ENCODE data around the gene FRAT2. TPM values are rescaled to one million over a fixed set of nuclear protein-coding genes. Genes with fewer than 3 reads are reported as not detected.
A peak's percentile ranks its signal among the peaks of the same experiment; 100 is the strongest.

Gene FRAT2
- total RNA-seq, 1 donor from 2014 or later, result 38.7 TPM

DNA sequence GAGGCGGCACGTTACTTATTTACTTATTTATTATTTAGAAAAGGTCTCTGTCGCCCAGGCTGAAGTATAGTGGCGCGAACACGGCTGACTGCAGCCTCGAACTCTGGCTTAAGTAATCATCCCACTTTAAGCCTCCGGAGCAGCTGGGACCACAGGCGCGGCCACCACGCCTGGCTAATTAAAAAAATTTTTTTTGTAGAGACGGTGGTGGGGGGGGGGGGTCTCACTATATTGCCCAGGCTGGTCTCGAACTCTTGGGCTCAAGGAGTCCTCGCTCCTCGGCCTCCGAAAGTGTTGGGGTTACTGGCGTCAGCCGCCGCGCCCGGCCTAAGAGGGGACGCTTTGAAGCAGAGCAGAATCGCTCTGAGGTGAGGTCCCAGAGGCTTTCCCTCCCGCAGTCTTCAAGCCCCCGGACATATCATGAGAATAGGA lies 675 bp upstream of the FRAT2 start:
- TF ChIP-seq, protein P1, sequence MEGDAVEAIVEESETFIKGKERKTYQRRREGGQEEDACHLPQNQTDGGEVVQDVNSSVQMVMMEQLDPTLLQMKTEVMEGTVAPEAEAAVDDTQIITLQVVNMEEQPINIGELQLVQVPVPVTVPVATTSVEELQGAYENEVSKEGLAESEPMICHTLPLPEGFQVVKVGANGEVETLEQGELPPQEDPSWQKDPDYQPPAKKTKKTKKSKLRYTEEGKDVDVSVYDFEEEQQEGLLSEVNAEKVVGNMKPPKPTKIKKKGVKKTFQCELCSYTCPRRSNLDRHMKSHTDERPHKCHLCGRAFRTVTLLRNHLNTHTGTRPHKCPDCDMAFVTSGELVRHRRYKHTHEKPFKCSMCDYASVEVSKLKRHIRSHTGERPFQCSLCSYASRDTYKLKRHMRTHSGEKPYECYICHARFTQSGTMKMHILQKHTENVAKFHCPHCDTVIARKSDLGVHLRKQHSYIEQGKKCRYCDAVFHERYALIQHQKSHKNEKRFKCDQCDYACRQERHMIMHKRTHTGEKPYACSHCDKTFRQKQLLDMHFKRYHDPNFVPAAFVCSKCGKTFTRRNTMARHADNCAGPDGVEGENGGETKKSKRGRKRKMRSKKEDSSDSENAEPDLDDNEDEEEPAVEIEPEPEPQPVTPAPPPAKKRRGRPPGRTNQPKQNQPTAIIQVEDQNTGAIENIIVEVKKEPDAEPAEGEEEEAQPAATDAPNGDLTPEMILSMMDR (IDR thresholded peaks at IDR 0.05; ENCODE audit: unreplicated experiment), result no peak
- peak overlapping the region; percentile 45 for H3K27ac Mint-ChIP-seq
- DNase-seq (ENCODE audit: low spot score, unreplicated experiment), result no peak
- H3K27me3 Mint-ChIP-seq, result no peaks in the 10 kb centered on the region
- H3K4me3 Mint-ChIP-seq (ENCODE audit: low read depth), result peak overlapping the region; percentile 74
- no peaks in the 10 kb centered on the region for H3K9me3 Mint-ChIP-seq (ENCODE audit: low read depth)
- H3K36me3 Mint-ChIP-seq (ENCODE audit: insufficient read depth), result peaks cover 2% of the 10 kb centered on the region
- H3K4me1 Mint-ChIP-seq (ENCODE audit: low read depth), result peaks cover 41% of the 10 kb centered on the region

- H3K9me3 Mint-ChIP-seq (ENCODE audit: low read depth), result no peaks in the 10 kb centered on the region
- no peaks in the 10 kb centered on the region for H3K27me3 Mint-ChIP-seq
- TF ChIP-seq, protein P1 (IDR thresholded peaks at IDR 0.05; ENCODE audit: unreplicated experiment), result no peak
- H3K4me1 Mint-ChIP-seq (ENCODE audit: low read depth), result peaks cover 54% of the 10 kb centered on the region
- H3K27ac Mint-ChIP-seq, result peak overlapping the region; percentile 96
- peaks cover 6% of the 10 kb centered on the region for H3K36me3 Mint-ChIP-seq (ENCODE audit: insufficient read depth)
- DNase-seq (ENCODE audit: low spot score, unreplicated experiment), result no peak
- peak overlapping the region; percentile 86 for H3K4me3 Mint-ChIP-seq (ENCODE audit: low read depth)
Observed at GRCh38 chr10:97333601-97334369, 744 bp downstream of the FRAT2 start.

GRCh38 chr10:97333351-97333600 lies 1.3 kb downstream of the FRAT2 start:
- Mint-ChIP-seq H3K4me1 (ENCODE audit: low read depth) (peaks cover 59% of the 10 kb centered on the region), H3K9me3 (ENCODE audit: low read depth) (no peaks in the 10 kb centered on the region), H3K27me3 (no peaks in the 10 kb centered on the region), H3K36me3 (ENCODE audit: insufficient read depth) (peaks cover 6% of the 10 kb centered on the region), H3K27ac (peak overlapping the region; percentile 96), H3K4me3 (ENCODE audit: low read depth) (peak overlapping the region; percentile 86)
- DNase-seq (ENCODE audit: low spot score, unreplicated experiment), result no peak
- TF ChIP-seq, protein P1 (IDR thresholded peaks at IDR 0.05; ENCODE audit: unreplicated experiment), result peak; percentile 24

- Mint-ChIP-seq H3K27ac (peak overlapping the region; percentile 96), H3K4me1 (ENCODE audit: low read depth) (peaks cover 62% of the 10 kb centered on the region), H3K36me3 (ENCODE audit: insufficient read depth) (peaks cover 6% of the 10 kb centered on the region), H3K4me3 (ENCODE audit: low read depth) (peak overlapping the region; percentile 86), H3K9me3 (ENCODE audit: low read depth) (no peaks in the 10 kb centered on the region), H3K27me3 (no peaks in the 10 kb centered on the region)
- no peak for DNase-seq (ENCODE audit: low spot score, unreplicated experiment)
- TF ChIP-seq, protein P1 (IDR thresholded peaks at IDR 0.05; ENCODE audit: unreplicated experiment), result peak; percentile 13
Observed at GRCh38 chr10:97332591-97333350, 1.8 kb downstream of the FRAT2 start.

GRCh38 chr10:97331153-97331703 lies 3.3 kb downstream of the FRAT2 start:
- Mint-ChIP-seq H3K27ac (peak overlapping the region; percentile 80), H3K27me3 (no peaks in the 10 kb centered on the region), H3K4me1 (ENCODE audit: low read depth) (peaks cover 59% of the 10 kb centered on the region), H3K9me3 (ENCODE audit: low read depth) (no peaks in the 10 kb centered on the region), H3K36me3 (ENCODE audit: insufficient read depth) (peaks cover 6% of the 10 kb centered on the region), H3K4me3 (ENCODE audit: low read depth) (peak overlapping the region; percentile 86)
- TF ChIP-seq, protein P1 (IDR thresholded peaks at IDR 0.05; ENCODE audit: unreplicated experiment), result no peak
- DNase-seq (ENCODE audit: low spot score, unreplicated experiment), result no peak
